ENCODE data around the gene RRP7A. TPM values are rescaled to one million over a fixed set of nuclear protein-coding genes. Genes with fewer than 3 reads are reported as not detected.

Gene RRP7A
- total and polyA plus RNA-seq, 8 donors, result 7.4 to 21.5 (median 17.5) TPM

- Histone ChIP-seq H3K4me1 (no peaks in the 10 kb centered on the region), H3K9me3 (no peaks in the 10 kb centered on the region), H3K27ac (no peak overlapping the region), H3K4me3 (no peak overlapping the region), H3K27me3 (no peaks in the 10 kb centered on the region), H3K36me3 (no peaks in the 10 kb centered on the region)
- TF ChIP-seq, protein P1, sequence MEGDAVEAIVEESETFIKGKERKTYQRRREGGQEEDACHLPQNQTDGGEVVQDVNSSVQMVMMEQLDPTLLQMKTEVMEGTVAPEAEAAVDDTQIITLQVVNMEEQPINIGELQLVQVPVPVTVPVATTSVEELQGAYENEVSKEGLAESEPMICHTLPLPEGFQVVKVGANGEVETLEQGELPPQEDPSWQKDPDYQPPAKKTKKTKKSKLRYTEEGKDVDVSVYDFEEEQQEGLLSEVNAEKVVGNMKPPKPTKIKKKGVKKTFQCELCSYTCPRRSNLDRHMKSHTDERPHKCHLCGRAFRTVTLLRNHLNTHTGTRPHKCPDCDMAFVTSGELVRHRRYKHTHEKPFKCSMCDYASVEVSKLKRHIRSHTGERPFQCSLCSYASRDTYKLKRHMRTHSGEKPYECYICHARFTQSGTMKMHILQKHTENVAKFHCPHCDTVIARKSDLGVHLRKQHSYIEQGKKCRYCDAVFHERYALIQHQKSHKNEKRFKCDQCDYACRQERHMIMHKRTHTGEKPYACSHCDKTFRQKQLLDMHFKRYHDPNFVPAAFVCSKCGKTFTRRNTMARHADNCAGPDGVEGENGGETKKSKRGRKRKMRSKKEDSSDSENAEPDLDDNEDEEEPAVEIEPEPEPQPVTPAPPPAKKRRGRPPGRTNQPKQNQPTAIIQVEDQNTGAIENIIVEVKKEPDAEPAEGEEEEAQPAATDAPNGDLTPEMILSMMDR (IDR thresholded peaks at IDR 0.05), result no peak
- DNase-seq (no peak), ATAC-seq (no peak), FAIRE-seq (no peak)
- intact Hi-C loops (cut with DNase I), result no loop called here
- 92 to 95% methylated on average over 2 of the region's 2 CpGs for WGBS, 2 donors
Measured at GRCh38 chr22:42475122-42475521, 44.5 kb downstream of the RRP7A start.

DNA sequence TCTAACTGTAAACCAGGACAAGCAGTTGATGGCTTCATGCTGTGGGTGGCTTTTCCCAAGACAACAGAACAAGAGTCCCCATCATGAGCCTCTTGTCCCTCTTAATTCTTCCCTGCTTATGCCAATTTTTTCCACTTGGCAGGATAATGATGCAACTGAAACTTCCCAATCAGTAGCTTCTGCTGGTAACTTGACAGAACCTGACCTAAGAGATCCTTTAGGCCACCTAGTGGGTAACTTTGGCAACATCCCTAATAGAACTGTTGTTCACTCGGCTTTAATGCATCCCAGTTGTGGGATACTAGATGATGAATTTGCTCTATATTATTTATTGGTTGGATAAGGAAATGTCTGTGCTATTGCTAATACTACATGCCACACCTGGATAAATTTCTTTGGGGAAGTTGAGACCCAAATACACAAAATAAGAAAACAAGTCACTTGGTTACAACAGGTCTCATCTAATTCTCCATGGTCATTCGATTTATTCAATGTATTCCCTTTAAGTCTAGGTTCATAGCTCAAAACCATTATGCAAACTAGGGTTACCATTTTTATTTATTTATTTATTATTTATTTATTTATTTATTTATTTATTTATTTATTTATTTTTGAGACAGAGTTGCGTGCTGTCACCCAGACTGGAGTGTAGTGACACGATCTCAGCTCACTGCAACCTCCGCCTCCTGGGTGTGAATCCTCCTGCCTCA, 46.0 kb downstream of the RRP7A start:
- TF ChIP-seq, protein P1 (IDR thresholded peaks at IDR 0.05), result peak in 3 of 4 donors; percentile 39 to 50 (median 42)
- H3K4me3 ChIP-seq, result no peak overlapping the region
- no peaks in the 10 kb centered on the region for H3K27me3 ChIP-seq
- peak; percentile 38 to 81 (median 78) for ATAC-seq
- no peak for FAIRE-seq
- no peak for DNase-seq
- no peaks in the 10 kb centered on the region for H3K36me3 ChIP-seq
- H3K27ac ChIP-seq, result no peak overlapping the region
- no peaks in the 10 kb centered on the region for H3K4me1 ChIP-seq
- H3K9me3 ChIP-seq, result no peaks in the 10 kb centered on the region
- intact Hi-C loops (cut with DNase I), result no loop called here
- 68 to 75% methylated on average over 5 of the region's 5 CpGs for WGBS, 2 donors

DNA sequence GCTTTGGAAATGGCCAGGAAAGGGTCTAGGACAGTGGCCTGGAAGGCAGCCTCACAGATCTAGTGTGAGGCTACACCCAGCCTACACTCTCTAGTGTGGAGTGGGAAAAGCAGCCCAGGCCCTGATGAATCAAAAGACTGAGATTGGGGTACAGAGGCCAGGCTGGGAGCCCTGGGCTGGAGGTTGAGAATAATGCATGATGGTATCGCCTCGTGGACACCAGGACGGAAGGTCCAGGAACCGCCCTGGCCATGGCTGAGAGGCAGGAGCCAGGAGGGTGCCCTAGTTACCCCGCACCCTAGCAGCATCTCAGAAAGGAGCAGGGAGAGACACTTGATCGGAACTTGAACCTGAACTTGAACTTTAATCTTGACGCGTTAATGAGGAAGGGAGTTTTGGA, 46.9 kb downstream of the RRP7A start:
- Histone ChIP-seq H3K27me3 (no peaks in the 10 kb centered on the region), H3K4me3 (no peak overlapping the region), H3K27ac (no peak overlapping the region), H3K36me3 (no peaks in the 10 kb centered on the region), H3K4me1 (no peaks in the 10 kb centered on the region), H3K9me3 (no peaks in the 10 kb centered on the region)
- DNase-seq, result no peak
- no peak for ATAC-seq
- TF ChIP-seq, protein P1 (IDR thresholded peaks at IDR 0.05), result no peak
- no peak for FAIRE-seq
- intact Hi-C loops (cut with DNase I), result no loop called here
- 78 to 86% methylated on average over 8 of the region's 8 CpGs for WGBS, 2 donors

- TF ChIP-seq, protein P1 (IDR thresholded peaks at IDR 0.05), result no peak
Measured at GRCh38 chr22:42471441-42471840, 48.2 kb downstream of the RRP7A start.

DNA sequence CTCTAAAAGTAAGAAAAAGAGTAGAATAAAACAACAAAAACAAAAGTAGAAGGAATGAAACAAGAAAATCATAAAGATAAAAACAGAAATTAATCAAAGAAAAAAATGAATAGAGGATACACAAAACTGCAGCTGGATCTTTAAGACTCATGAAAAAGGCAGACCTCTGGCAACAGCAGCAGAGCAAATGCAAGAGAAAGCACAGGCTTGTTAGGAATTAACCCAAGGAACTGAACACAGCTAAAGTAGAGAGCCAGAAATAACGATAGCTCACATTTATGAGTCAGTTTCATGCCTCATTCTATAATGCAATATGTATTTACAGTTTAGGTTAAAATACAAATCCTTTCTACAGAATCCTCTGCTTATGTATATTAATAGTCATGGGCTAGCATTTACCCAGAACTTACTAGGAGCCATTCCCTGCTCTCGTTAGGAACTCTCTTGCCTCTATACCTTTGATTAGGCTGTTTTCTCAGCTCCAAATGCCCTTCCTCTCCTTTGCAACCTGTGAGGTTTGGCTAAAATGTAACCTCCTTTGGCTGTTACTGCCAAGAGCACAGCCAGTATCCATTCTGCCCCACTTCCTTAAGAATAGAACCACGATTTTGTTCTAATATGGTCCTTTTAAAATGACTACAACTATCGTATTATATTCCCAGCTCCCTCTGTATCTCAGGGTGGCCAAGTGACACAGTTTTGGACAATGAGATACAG, 49.1 kb downstream of the RRP7A start:
- ATAC-seq (peak in 2 of 4 donors; percentile 28 to 33), DNase-seq (no peak)
- 22 to 26% methylated on average over 4 of the region's 4 CpGs for WGBS, 2 donors

More at GRCh38 chr22:42471441-42471840, 48.2 kb downstream of the RRP7A start:
- H3K27ac ChIP-seq, result no peak overlapping the region
- H3K36me3 ChIP-seq, result no peaks in the 10 kb centered on the region
- DNase-seq (no peak), ATAC-seq (no peak), FAIRE-seq (no peak)
- no peak overlapping the region for H3K4me3 ChIP-seq
- intact Hi-C loops (cut with DNase I), result no loop called here
- H3K9me3 ChIP-seq, result no peaks in the 10 kb centered on the region
- no peaks in the 10 kb centered on the region for H3K4me1 ChIP-seq
- H3K27me3 ChIP-seq, result no peaks in the 10 kb centered on the region
- 75 to 92% methylated on average over 1 of the region's 1 CpG for WGBS, 2 donors

More for the DNA sequence above, 49.1 kb downstream of the RRP7A start:
- FAIRE-seq, result no peak
- Histone ChIP-seq H3K4me1 (no peaks in the 10 kb centered on the region), H3K27ac (peak overlapping the region in 2 of 4 donors; percentile 46 to 49), H3K27me3 (no peaks in the 10 kb centered on the region), H3K4me3 (no peak overlapping the region), H3K9me3 (no peaks in the 10 kb centered on the region), H3K36me3 (no peaks in the 10 kb centered on the region)
- TF ChIP-seq, protein P1 (IDR thresholded peaks at IDR 0.05), result no peak
- intact Hi-C loops (cut with DNase I), result no loop called here
